Medulla oblongata (tissue), 1 donor: ENCODE measurements around the gene ZNF417.
"Not testable (repeated sequence)": the region's sequence is repeated elsewhere in the genome, so short reads cannot be mapped to it uniquely, and the experiment has no call there.

ENCODE experiments used
- DNase-seq: peaks from one replicate; pipeline ENCODE4 v3.0.0-alpha.2; 2015; ENCODE audit errors: extremely low spot score

The ZNF417 gene

GRCh38 chr19:57916168-57916995, at the start of gene ZNF417:
ZNF417 (minus strand) TSS chr19:57916592; CDS start chr19:57916411, 181 bp downstream.
- DNase-seq, result peak; percentile 97

GRCh38 chr19:57964761-57965160, 48.4 kb upstream of the ZNF417 start:
- no peak for DNase-seq

- no peak for DNase-seq
These were observed 45.4 kb upstream of the ZNF417 start for GRCh38 chr19:57961785-57962184.

- DNase-seq, result no peak
These were observed 38.6 kb upstream of the ZNF417 start for GRCh38 chr19:57954996-57955395.

GRCh38 chr19:57949702-57950101, 33.3 kb upstream of the ZNF417 start:
- no peak for DNase-seq

- DNase-seq, result no peak
These were observed 32.9 kb upstream of the ZNF417 start for GRCh38 chr19:57949296-57949695.

GRCh38 chr19:57947419-57948134, 31.2 kb upstream of the ZNF417 start, which contains the start of gene ZNF256:
ZNF256 (minus strand) TSS chr19:57947706; CDS start chr19:57947474, 232 bp downstream.
- DNase-seq, result peak; percentile 94

GRCh38 chr19:57947088-57947418, 30.7 kb upstream of the ZNF417 start:
- DNase-seq, result no peak

GRCh38 chr19:57946316-57946715, 29.9 kb upstream of the ZNF417 start:
- DNase-seq, result no peak

- no peak for DNase-seq
These were observed 25.2 kb upstream of the ZNF417 start for GRCh38 chr19:57941593-57941992.

- peak; percentile 52 for DNase-seq
These were observed 19.3 kb upstream of the ZNF417 start for GRCh38 chr19:57935731-57936130.

- peak; percentile 94 for DNase-seq
These were observed 18.7 kb upstream of the ZNF417 start, which contains the start of gene ZNF418 for GRCh38 chr19:57934820-57935665. ZNF418 (minus strand) TSS chr19:57935402; CDS start chr19:57933822, 1,580 bp downstream.

GRCh38 chr19:57927587-57927986, 11.2 kb upstream of the ZNF417 start:
- DNase-seq, result no peak

GRCh38 chr19:57914531-57914930, 1.9 kb downstream of the ZNF417 start:
- DNase-seq, result no peak

- DNase-seq, result no peak
These were observed 9.0 kb downstream of the ZNF417 start for GRCh38 chr19:57907394-57907793.

GRCh38 chr19:57905258-57905657, 11.1 kb downstream of the ZNF417 start:
- no peak for DNase-seq

GRCh38 chr19:57903618-57904184, 12.7 kb downstream of the ZNF417 start:
- no peak for DNase-seq

- DNase-seq, result no peak
These were observed 16.1 kb downstream of the ZNF417 start for GRCh38 chr19:57900311-57900710.

- DNase-seq, result not testable (repeated sequence)
These were observed 25.7 kb downstream of the ZNF417 start for GRCh38 chr19:57890706-57891105.

- DNase-seq, result peak; percentile 86
These were observed 27.7 kb downstream of the ZNF417 start, which contains the start of gene ZNF814 for GRCh38 chr19:57888560-57889231. ZNF814 (minus strand) TSS chr19:57889037; CDS start chr19:57888802, 235 bp downstream.

- DNase-seq, result no peak
These were observed 28.3 kb downstream of the ZNF417 start for GRCh38 chr19:57888107-57888559.
